ENCODE results near the gene DCXR.
"Not testable (repeated sequence)": the region's sequence is repeated elsewhere in the genome, so short reads cannot be mapped to it uniquely, and the experiment has no call there.

DCXR gene

GRCh38 chr17:82039695-82040299, 2.3 kb upstream of the DCXR start:
- DNase-seq (ENCODE audit: low read depth in 2 of 2) = no peak

GRCh38 chr17:82038796-82039409, 1.4 kb upstream of the DCXR start:
- not testable (repeated sequence) for DNase-seq (ENCODE audit: low read depth in 2 of 2)

GRCh38 chr17:82037889-82038195, 345 bp upstream of the DCXR start:
- no peak for DNase-seq (ENCODE audit: low read depth in 2 of 2)

GRCh38 chr17:82036634-82037091, 834 bp downstream of the DCXR start:
- no peak for DNase-seq (ENCODE audit: low read depth in 2 of 2)

- no peak for DNase-seq (ENCODE audit: low read depth in 2 of 2)
Measured at GRCh38 chr17:82035956-82036633, 1.4 kb downstream of the DCXR start.

GRCh38 chr17:82035488-82035887, 2.0 kb downstream of the DCXR start:
- DNase-seq (ENCODE audit: low read depth in 2 of 2) = no peak

- no peak for DNase-seq (ENCODE audit: low read depth in 2 of 2)
Measured at GRCh38 chr17:82034371-82035011, 3.0 kb downstream of the DCXR start.

GRCh38 chr17:82033359-82034085, 4.0 kb downstream of the DCXR start:
- no peak for DNase-seq (ENCODE audit: low read depth in 2 of 2)

GRCh38 chr17:82031885-82032627, 5.4 kb downstream of the DCXR start:
- DNase-seq (ENCODE audit: low read depth in 2 of 2) = no peak

- no peak for DNase-seq (ENCODE audit: low read depth in 2 of 2)
Measured at GRCh38 chr17:82031303-82031884, 6.1 kb downstream of the DCXR start, which contains the start of gene RAC3. Gene RAC3 (plus strand): TSS chr17:82031678. CDS start chr17:82031762, 84 bp downstream.

GRCh38 chr17:82030470-82031302, 6.8 kb downstream of the DCXR start:
- peak; percentile 72 to 77 for DNase-seq (ENCODE audit: low read depth in 2 of 2)

- DNase-seq (ENCODE audit: low read depth in 2 of 2) = no peak
Measured at GRCh38 chr17:82029990-82030469, 7.5 kb downstream of the DCXR start.

- no peak for DNase-seq (ENCODE audit: low read depth in 2 of 2)
Measured at GRCh38 chr17:82029391-82029790, 8.1 kb downstream of the DCXR start.

- no peak for DNase-seq (ENCODE audit: low read depth in 2 of 2)
Measured at GRCh38 chr17:82028966-82029365, 8.5 kb downstream of the DCXR start.

GRCh38 chr17:82028246-82028645, 9.3 kb downstream of the DCXR start:
- DNase-seq (ENCODE audit: low read depth in 2 of 2) = no peak

- no peak for DNase-seq (ENCODE audit: low read depth in 2 of 2)
Measured at GRCh38 chr17:82025401-82026107, 11.9 kb downstream of the DCXR start.

- DNase-seq (ENCODE audit: low read depth in 2 of 2) = no peak
Measured at GRCh38 chr17:82024859-82025258, 12.6 kb downstream of the DCXR start.

- DNase-seq (ENCODE audit: low read depth in 2 of 2) = no peak
Measured at GRCh38 chr17:82023447-82024241, 13.9 kb downstream of the DCXR start.
